Lower leg skin (tissue), 4 donors: ENCODE measurements around the gene RHOH. TPM values are rescaled to one million over a fixed set of nuclear protein-coding genes. Genes with fewer than 3 reads are reported as not detected.

Experiments used
- DNase-seq, 2 donors: peaks; one replicate each; pipeline ENCODE4 v3.0.0-alpha.2; 2019; ENCODE audit warnings: low spot score in 2 of 2
- H3K4me3 ChIP-seq: fragments of 200-600 bp; sonication (generic); 2 replicates; pipeline ENCODE4 v1.5.1; 2017; ENCODE audit warnings: mild to moderate bottlenecking, low read depth; ENCODE audit not compliant: poor library complexity, severe bottlenecking
- CTCF ChIP-seq, 3 donors: fragments of 450-650 bp; IDR thresholded peaks; one replicate each; pipeline ENCODE4 v1.5.1; 2016; ENCODE audit warnings: antibody characterized with exemption in 3 of 3, mild to moderate bottlenecking in 3 of 3, moderate library complexity in 2 of 3
- POLR2A ChIP-seq, 2 donors: fragments of 450-650 bp; IDR thresholded peaks; one replicate each; pipeline ENCODE4 v1.6.1; 2016 to 2017; ENCODE audit warnings: antibody characterized with exemption in 2 of 2, mild to moderate bottlenecking in 1 of 2, moderate library complexity in 1 of 2
- WGBS, 2 donors: methylation state at CpG; one replicate each; pipeline ENCODE4 v1.1.5; 2018; 5-methylcytosine and 5-hydroxymethylcytosine counted together
- intact Hi-C: fragments of 100-400 bp; cut with DNase I; formaldehyde crosslinking; loops from one replicate; pipeline ENCODE4 v1.15.0; 2023; ENCODE audit warnings: low total_unique reads
- total RNA-seq, 4 donors: library from RNA; depleted of rRNA; stranded (reverse); fragments of >200 nt; gene quantifications; one replicate each; pipeline ENCODE4 v1.1.0, GENCODE V29; 2016

The RHOH gene
- total RNA-seq, 4 donors from 2014 or later = 1.5 to 3.4 (median 2.2) TPM; not detected in 1

GRCh38 chr4:40243386-40243948, 46.6 kb downstream of the RHOH start:
- TF ChIP-seq CTCF (IDR thresholded peaks at IDR 0.05) (no peak), POLR2A (IDR thresholded peaks at IDR 0.05) (no peak)
- no peak overlapping the region for H3K4me3 ChIP-seq
- 94 to 96% methylated on average over 19 of the region's 19 CpGs for WGBS, 2 donors
- intact Hi-C loops = no loop called here
- no peak for DNase-seq

GRCh38 chr4:40244606-40245005, 47.8 kb downstream of the RHOH start:
- no peak for TF ChIP-seq POLR2A (IDR thresholded peaks at IDR 0.05)
- TF ChIP-seq CTCF (IDR thresholded peaks at IDR 0.05) = no peak
- WGBS, 2 donors = 69 to 71% methylated on average over 2 of the region's 2 CpGs
- intact Hi-C loops = no loop called here
- no peak for DNase-seq
- H3K4me3 ChIP-seq = no peak overlapping the region

- no peak overlapping the region for H3K4me3 ChIP-seq
- 64 to 77% methylated on average over 3 of the region's 3 CpGs for WGBS, 2 donors
These were observed 48.7 kb downstream of the RHOH start for GRCh38 chr4:40245550-40245949.

GRCh38 chr4:40246011-40246900, 49.4 kb downstream of the RHOH start:
- intact Hi-C loops = no loop called here
- TF ChIP-seq CTCF (IDR thresholded peaks at IDR 0.05) = no peak
- TF ChIP-seq POLR2A (IDR thresholded peaks at IDR 0.05) = no peak
- no peak overlapping the region for H3K4me3 ChIP-seq
- WGBS, 2 donors = 76 to 82% methylated on average over 9 of the region's 9 CpGs
- DNase-seq = no peak

More at GRCh38 chr4:40245550-40245949, 48.7 kb downstream of the RHOH start:
- intact Hi-C loops = no loop called here
- TF ChIP-seq POLR2A (IDR thresholded peaks at IDR 0.05) (no peak), CTCF (IDR thresholded peaks at IDR 0.05) (no peak)
- no peak for DNase-seq

- WGBS, 2 donors = 81 to 84% methylated on average over 2 of the region's 2 CpGs
- no peak overlapping the region for H3K4me3 ChIP-seq
- DNase-seq = no peak
- no peak for TF ChIP-seq POLR2A (IDR thresholded peaks at IDR 0.05)
- TF ChIP-seq CTCF (IDR thresholded peaks at IDR 0.05) = no peak
- intact Hi-C loops = no loop called here
These were observed 50.1 kb downstream of the RHOH start for GRCh38 chr4:40246938-40247337.
